HEK293 (cell line): ENCODE data around the gene AMMECR1L.

Source experiments
- CTCF ChIP-seq: fragments of 450-650 bp; formaldehyde crosslinking; IDR thresholded peaks from 2 replicates; pipeline ENCODE4 v1.5.1; 2016; ENCODE audit warnings: missing biosample characterization, missing genetic modification characterization
- GLIS2 ChIP-seq: fragments of 450-650 bp; formaldehyde crosslinking; IDR thresholded peaks from 2 replicates; pipeline ENCODE4 v1.5.1; 2016; ENCODE audit warnings: missing biosample characterization, missing genetic modification characterization
- YY1 ChIP-seq: fragments of 450-650 bp; formaldehyde crosslinking; IDR thresholded peaks from 2 replicates; pipeline ENCODE4 v1.5.1; 2018; ENCODE audit warnings: missing biosample characterization, missing genetic modification characterization
- ZNF274 ChIP-seq, 2 experiments: fragments of 200-500 bp in 1 of 2; fragments of 450-650 bp in 1 of 2; sonication (Bioruptor generic) in 1 of 2; formaldehyde crosslinking in 1 of 2; IDR thresholded peaks; 2 replicates each; pipeline versions ENCODE4 v1.5.1 to v1.6.1; 2014 to 2016; ENCODE audit warnings: borderline replicate concordance in 1 of 2, inconsistent platforms in 1 of 2, low read length in 1 of 2, missing biosample characterization in 1 of 2, missing genetic modification characterization in 1 of 2
- ZNF335 ChIP-seq: fragments of 450-650 bp; formaldehyde crosslinking; conservative IDR thresholded peaks from 2 replicates; pipeline ENCODE4 v1.5.1; 2016; ENCODE audit warnings: missing biosample characterization, missing genetic modification characterization
- TF ChIP-seq, protein P1 (sequence below): fragments of 450-650 bp; formaldehyde crosslinking; IDR thresholded peaks from 2 replicates; pipeline ENCODE4 v1.5.1; 2016; ENCODE audit warnings: missing biosample characterization, missing genetic modification characterization, low read depth
- TF ChIP-seq, protein P2 (sequence below): fragments of 450-650 bp; formaldehyde crosslinking; IDR thresholded peaks from 2 replicates; pipeline ENCODE4 v1.5.1; 2016; ENCODE audit warnings: missing biosample characterization, missing genetic modification characterization
- TF ChIP-seq, protein P3 (sequence below): fragments of 450-650 bp; formaldehyde crosslinking; IDR thresholded peaks from 2 replicates; pipeline ENCODE4 v1.5.1; 2017; ENCODE audit warnings: missing biosample characterization, missing genetic modification characterization

- TF ChIP-seq, protein P1, sequence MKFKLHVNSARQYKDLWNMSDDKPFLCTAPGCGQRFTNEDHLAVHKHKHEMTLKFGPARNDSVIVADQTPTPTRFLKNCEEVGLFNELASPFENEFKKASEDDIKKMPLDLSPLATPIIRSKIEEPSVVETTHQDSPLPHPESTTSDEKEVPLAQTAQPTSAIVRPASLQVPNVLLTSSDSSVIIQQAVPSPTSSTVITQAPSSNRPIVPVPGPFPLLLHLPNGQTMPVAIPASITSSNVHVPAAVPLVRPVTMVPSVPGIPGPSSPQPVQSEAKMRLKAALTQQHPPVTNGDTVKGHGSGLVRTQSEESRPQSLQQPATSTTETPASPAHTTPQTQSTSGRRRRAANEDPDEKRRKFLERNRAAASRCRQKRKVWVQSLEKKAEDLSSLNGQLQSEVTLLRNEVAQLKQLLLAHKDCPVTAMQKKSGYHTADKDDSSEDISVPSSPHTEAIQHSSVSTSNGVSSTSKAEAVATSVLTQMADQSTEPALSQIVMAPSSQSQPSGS: no peak
- TF ChIP-seq, protein P2, sequence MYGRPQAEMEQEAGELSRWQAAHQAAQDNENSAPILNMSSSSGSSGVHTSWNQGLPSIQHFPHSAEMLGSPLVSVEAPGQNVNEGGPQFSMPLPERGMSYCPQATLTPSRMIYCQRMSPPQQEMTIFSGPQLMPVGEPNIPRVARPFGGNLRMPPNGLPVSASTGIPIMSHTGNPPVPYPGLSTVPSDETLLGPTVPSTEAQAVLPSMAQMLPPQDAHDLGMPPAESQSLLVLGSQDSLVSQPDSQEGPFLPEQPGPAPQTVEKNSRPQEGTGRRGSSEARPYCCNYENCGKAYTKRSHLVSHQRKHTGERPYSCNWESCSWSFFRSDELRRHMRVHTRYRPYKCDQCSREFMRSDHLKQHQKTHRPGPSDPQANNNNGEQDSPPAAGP (tag by site-specific recombination): no peak
- TF ChIP-seq CTCF (tag by site-specific recombination) (no peak), GLIS2 (tag by site-specific recombination) (no peak), ZNF274 (IDR thresholded peaks at IDR 0.05; ENCODE audit: low read length) (no peak), ZNF274 (tag by site-specific recombination; IDR thresholded peaks at IDR 0.05; ENCODE audit: borderline replicate concordance) (no peak), ZNF335 (no peak), YY1 (tag by site-specific recombination) (no peak)
- TF ChIP-seq, protein P3, sequence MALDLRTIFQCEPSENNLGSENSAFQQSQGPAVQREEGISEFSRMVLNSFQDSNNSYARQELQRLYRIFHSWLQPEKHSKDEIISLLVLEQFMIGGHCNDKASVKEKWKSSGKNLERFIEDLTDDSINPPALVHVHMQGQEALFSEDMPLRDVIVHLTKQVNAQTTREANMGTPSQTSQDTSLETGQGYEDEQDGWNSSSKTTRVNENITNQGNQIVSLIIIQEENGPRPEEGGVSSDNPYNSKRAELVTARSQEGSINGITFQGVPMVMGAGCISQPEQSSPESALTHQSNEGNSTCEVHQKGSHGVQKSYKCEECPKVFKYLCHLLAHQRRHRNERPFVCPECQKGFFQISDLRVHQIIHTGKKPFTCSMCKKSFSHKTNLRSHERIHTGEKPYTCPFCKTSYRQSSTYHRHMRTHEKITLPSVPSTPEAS (tag by site-specific recombination): no peak
Measured at GRCh38 chr2:127872354-127872753, 13.4 kb downstream of the AMMECR1L start.
